GM23338 (cell line): ENCODE results near the gene POM121L2.

Experiments used
- CTCF ChIP-seq, 2 experiments: fragments of 200-600 bp in 1 of 2; sonication (generic) in 1 of 2; conservative IDR thresholded peaks; 2 replicates each; pipeline versions ENCODE4 v1.5.1 to v1.6.1; 2016 to 2017; ENCODE audit warnings: antibody characterized with exemption in 2 of 2, low read depth in 2 of 2, mild to moderate bottlenecking in 2 of 2, moderate library complexity in 1 of 2
- EZH2 ChIP-seq: fragments of 200-600 bp; sonication (generic); IDR thresholded peaks from one replicate; pipeline ENCODE4 v1.8.0; 2017; ENCODE audit warnings: antibody characterized with exemption, mild to moderate bottlenecking, low read depth; ENCODE audit not compliant: unreplicated experiment
- EZH2phosphoT487 ChIP-seq: fragments of 200-600 bp; sonication (generic); IDR thresholded peaks from one replicate; pipeline ENCODE4 v1.8.1; 2018; ENCODE audit warnings: antibody characterized with exemption; ENCODE audit not compliant: unreplicated experiment
- JUNB ChIP-seq: IDR thresholded peaks from one replicate; pipeline ENCODE4 v1.6.1; 2016; ENCODE audit warnings: antibody characterized with exemption; ENCODE audit not compliant: unreplicated experiment

GRCh38 chr6:27281105-27281539, 31.0 kb downstream of the POM121L2 start:
- no peak for TF ChIP-seq JUNB
- no peak for TF ChIP-seq CTCF (conservative IDR thresholded peaks at IDR 0.05; ENCODE audit: low read depth in 2 of 2)
- no peak for TF ChIP-seq EZH2
- no peak for TF ChIP-seq EZH2phosphoT487
